Activated T-cell treated with anti-CD3 and anti-CD28 coated beads, Interleukin-2, amount 50 U/mL, for 1 hour (primary cell): ENCODE measurements around the gene ACSM6.

ENCODE experiments used
- DNase-seq: peaks from one replicate; pipeline ENCODE4 v3.0.0-alpha.2; 2020

ACSM6 gene

DNA sequence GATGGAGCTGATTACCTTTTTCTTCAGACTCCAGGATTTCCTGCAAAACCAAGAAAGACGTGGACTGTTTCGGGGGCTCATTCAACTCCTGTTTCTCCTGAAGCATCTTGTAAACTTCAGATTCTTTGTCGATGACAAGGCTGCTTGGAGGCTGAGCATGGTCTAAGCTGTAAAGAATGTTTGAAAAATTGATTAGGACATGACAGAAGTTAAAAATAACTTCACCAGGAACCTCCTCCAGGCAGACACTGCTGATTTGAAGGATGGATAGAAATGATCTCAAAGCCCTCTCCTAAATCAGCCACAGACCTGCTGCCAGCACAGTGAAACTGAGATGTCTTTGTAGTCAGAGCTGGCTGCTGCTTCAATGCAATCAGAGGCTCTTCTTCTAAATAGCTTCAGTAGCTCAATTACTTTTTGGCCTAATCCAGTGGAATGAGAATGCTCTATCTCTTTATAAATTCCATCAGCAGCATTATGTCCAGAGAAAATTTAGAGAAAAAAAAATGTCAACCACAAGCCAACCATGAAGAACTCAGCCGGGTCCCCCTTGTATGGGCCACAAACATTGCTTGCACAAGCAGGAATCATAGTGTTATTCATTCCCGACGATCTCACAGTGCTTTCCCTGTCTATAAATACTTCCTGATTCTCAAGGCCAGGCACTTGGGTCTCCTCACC is 53.3 kb downstream of the ACSM6 start:
- DNase-seq, result no peak

DNA sequence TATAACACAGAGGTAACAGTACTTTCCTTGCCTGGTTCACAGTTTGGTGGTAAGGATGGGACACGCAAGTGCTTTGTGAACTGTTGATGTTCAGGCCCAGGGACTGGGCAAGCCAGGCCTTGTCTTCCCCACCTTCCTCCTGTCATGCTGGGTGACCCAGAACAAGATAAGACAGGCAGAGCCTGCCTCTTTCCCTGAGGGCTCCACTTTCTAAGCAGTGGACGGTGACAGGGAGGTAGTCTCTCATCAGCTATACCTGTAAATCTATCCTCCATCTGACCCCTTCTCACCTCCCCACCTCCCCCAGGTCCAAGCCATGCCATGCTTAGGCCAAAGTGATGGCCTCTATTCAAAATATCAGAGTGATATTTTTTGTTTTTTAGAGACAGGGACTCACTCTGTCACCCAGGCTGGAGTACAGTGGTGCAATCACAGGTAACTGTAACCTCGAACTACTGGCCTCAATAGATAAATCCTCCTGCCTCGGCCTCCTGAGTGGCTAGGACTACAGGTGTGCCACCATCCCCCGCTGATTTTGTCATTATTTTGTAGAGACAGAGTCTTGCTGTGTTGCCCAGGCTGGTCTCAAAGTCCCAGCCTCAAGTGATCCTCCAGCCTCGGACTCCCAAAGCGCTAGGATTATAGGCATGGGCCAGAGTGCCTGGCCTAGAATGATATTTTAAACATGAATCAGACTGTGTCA is 54.0 kb downstream of the ACSM6 start:
- DNase-seq, result no peak

DNA sequence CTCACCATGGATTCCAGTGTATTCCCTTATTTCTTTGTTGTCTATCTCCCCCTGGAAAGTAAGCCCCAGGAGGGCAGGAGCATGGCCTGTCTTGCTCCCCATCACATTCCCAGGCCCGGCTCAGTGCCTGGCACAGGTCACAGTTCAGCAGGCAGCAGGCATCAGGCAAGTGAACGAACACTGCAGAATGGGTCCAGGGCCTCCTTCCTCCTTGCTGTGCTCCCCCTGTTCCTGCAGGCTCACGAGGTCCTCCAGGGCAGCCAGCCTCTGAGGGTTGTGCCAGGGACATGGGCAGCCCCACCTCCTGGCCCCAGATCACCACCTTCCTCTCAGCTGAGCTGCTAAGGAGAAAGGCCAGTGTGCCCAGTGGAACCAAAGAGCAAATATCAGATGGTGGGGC is 55.0 kb downstream of the ACSM6 start:
- DNase-seq, result no peak

DNA sequence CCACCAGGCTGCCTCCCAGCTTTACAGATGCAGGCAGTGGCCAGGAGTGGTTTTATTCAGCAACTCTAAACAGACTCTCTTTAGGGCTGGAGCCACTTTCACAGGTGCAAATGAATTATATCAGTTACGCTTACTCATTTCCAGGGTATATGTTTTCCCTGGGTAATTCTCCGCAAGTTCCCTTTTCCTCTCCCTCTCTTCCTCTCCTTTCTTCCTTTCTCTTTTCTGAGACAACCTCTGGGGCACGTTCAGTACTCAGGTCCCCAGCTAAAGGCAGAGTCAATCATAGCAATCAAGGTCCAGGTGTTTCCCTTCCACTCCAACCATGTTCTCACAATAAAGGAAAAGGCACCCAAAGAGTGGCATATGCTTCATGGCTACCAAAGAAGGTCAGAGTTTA is 55.4 kb downstream of the ACSM6 start:
- no peak for DNase-seq

- DNase-seq, result no peak
These were observed 56.8 kb downstream of the ACSM6 start for GRCh38 chr10:95250856-95251255.

DNA sequence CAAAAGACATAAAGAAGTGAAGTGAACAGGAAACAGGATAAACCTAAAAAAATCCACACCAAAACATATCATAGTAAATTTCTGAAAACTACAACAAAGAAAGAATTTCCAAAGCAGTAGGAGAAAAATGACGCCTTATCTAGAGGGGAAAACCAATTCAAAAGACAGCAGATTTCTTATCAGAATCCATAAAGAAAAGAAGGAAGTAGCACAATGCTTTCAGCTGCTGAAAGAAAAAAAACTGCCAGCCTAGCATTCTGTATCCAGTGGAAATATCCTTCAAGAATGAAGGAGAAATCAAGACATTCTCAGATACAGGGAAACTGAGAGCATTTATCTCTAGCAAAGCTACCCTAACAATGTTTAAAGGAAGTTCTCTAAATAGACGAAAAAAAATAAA is 59.0 kb downstream of the ACSM6 start:
- DNase-seq, result no peak

DNA sequence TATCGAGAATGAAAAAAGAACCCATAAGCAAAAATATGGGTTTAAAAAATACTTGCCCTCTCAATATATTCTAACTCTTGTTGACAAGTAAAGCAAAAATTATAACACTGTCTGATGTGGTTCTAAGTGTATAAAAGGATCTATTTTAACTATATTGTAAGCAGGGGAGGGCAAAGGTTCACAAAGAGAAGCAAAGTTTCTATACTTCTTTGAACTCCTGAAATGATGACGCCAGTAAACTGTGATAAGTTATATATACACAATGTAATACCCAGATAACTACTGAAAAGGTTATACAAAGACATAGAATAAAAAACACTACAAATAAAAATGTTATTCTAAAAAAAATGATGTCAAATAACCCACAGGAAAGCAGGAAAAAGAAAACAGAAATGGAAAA is 59.6 kb downstream of the ACSM6 start:
- DNase-seq, result no peak

GRCh38 chr10:95254629-95255028 is 60.6 kb downstream of the ACSM6 start:
- DNase-seq, result no peak

- DNase-seq, result no peak
These were observed 62.2 kb downstream of the ACSM6 start for GRCh38 chr10:95256268-95256667.

DNA sequence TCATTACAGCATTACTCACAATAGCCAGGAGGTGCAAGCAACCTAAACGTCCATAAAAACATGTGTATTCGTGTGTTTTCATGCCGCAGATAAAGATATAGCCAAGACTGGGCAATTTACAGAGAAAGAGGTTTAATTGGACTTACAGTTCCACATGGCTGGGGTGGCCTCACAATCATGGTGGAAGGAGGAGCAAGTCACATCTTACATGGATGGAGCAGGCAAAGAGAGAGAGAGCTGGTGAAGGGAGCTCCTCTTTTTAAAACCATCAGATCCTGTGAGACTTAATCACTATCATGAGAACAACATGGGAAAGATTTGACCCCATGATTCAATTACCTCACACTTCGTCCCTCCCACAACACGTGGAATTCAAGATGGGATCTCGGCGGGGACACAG is 63.8 kb downstream of the ACSM6 start:
- no peak for DNase-seq

DNA sequence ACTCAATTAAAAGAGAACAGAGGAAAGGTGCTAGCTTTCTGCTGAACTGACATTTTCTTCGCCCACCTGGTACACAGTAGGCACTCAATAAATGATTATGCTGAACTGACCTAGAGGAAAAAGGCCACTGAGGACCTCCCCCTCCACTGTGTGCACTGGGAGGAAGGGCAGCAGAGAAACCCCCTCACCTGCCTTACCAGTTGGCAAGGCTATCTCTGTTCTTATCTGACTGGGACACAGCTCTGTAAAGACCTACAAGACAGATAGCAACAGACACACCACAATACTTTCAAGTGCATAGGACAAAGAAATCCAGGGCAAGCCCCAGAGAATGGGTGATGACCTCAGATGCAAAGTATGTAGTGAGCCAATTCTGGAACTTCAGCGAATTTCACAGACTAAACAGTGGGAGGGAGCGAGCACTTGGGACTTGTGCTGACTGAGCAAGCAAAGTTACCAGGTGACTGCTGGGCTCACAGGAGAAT is 66.4 kb downstream of the ACSM6 start:
- no peak for DNase-seq

DNA sequence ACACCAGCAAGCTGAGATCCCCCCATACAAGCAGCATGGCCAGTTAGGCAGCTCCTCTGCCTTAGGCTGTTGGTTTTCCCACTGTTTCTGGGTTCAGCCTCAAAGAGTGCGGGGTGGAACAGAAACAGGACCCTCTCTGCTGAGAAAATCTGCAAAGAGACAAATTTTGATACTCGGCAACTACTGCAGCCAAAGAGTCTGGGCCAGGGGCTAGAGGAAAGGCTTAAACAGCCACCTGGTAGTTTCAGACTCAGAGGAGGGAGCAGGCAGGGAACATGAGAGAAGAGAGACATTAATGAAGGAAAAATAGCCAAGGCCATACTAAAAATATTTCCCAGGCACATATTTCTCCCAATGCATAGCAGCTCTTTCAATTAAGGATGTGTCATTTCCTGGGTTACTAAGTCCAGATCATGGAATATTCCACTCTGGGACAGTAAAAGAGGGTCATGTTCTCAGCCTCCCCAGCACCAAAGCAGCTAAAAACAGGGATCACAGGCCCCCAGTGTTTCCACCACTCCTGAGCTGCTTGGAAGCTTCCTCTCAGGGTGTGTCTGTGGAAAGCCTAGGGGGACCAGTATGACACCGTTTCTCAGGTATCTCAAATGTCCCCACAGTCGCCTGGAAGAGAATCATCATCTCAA is 67.0 kb downstream of the ACSM6 start:
- no peak for DNase-seq

DNA sequence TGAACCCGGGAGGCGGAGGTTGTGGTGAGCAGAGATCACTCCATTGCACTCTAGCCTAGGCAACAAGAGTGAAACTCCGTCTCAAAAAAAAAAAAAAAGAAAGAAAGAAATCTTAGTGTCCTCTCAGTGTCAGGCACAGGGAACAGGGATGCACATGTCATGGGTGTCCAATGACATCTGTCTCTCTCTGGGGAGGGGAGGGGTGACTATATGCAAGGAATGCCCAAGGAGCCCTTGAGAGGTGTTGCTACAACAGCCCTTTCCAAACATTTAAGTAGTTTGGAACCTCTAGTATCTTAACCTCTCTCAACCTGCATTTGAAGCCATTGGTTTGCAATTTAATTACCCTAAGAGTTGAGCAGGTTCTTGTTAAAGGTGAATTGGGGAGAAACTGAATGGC is 67.9 kb downstream of the ACSM6 start:
- DNase-seq, result no peak

- DNase-seq, result no peak
These were observed 68.9 kb downstream of the ACSM6 start for GRCh38 chr10:95262763-95263518.

DNA sequence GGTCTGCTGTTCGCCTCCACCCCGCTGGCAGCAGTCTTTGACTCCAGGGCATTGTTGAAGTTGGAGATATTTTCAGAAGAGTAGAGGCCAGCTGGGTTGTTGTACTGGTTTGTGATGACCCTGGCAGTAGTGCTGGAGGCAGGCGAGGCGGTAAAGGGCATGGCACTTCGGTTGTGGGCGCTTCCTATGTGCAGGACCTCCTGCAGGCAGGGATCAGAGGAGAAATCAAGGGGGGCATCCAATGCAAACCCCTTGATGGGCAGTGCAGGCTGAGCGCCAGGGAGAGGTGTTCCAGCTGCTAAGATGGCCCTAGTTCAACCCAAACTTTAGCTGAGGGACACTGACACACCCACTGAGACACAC is 69.8 kb downstream of the ACSM6 start:
- DNase-seq, result no peak

- no peak for DNase-seq
These were observed 70.4 kb downstream of the ACSM6 start for GRCh38 chr10:95264227-95265051.

DNA sequence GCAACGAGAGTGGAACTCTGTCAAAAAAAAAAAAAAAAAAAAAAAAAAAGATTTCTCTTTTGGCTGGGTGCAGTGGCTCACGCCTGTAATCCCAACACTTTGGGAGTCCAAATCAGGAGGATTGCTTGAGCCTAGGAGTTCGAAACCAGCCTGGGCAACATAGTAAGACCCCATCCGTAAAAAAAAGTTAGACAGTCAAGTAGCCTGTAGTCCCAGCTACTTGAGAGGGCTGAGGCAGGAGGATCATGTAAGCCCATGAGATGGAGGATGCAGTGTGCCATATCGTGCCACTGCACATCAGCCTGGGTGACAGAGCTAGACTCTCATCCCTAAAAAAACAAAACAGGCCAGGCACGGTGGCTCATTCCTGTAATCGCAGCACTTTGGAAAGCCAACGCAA is 71.5 kb downstream of the ACSM6 start:
- no peak for DNase-seq

GRCh38 chr10:95266674-95267095 is 72.6 kb downstream of the ACSM6 start:
- no peak for DNase-seq

DNA sequence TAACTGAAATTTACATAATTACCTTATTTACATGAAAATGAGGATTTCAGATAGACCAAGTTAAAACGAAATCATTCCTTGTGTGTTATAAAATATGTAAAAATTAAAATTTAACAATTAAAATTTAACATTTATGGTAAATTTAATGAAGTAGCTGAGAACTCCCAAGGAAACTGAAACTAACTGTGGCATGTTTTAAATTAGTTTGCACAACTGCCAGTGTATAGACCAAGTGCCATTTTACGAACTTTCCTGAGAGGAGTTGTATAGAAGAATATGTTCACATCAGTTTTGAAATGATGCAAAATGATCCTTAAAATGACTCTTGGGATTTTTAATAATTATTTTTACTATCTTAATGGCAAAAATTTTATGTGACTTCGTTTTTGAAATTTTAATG is 73.2 kb downstream of the ACSM6 start:
- no peak for DNase-seq

DNA sequence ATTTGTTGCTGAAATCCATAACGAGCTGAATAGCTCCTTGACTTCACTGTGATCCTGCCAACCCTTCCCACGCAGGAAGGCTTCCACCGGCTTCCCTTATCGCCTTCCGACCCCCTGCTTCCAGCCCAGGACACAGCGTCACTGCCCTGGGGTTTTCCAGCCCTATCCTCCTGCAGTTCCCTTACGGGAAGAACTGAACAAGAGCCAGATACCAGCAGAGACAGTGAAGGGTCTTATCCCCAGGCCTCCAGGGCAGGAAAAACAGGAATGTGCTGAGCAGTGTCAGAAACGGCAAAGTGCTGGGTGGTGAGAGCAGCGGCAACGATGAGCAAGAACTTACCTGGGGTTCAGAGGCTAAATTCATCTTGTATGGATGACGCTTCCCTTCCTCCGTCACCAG is 74.4 kb downstream of the ACSM6 start:
- DNase-seq, result no peak

DNA sequence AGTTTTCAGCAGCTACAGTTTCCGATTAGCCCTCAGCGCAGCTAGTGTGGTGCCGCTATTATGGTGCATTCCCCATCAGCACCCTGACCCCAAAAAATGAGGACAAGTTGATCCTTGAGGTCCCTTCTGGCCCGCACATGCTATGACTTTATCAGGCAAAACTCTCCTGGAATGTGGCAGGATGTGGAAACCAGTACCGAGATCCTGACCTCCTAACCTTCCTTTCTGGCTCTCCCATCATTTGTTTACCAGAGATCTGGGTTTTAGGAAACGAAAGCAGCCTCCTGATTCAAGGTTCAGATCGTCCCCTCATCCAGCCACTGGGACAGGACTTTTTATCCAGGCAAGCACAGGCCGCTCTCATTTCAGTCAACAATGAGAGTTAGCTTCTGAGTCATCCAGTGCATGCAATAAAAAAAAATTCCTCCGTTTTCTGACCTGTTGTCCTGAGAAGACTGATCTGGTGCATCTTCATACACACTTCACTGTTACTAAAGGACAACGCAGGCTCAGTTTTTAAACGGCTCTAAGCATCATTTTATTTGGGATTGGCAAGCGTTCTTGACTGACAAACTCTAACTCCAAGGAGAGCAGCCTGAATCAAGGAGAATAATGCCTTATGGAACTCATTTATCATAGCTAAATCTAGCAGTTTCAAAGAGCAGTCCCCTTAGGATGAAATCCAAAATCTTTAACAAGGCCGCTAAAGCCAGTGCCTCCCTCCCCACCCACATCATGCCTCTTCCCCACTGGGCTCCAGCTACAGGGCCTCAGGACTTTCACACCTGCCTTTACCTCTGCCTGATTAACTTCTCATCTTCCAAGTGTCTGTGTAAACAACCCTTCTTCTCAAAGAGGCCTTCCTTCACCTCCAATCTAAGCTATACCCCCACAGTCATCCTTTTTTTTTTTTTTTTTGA is 79.6 kb downstream of the ACSM6 start:
- no peak for DNase-seq
